Measurements from ENCODE around the gene WBP4. TPM values are rescaled to one million over a fixed set of nuclear protein-coding genes. Genes with fewer than 3 reads are reported as not detected.

The WBP4 gene
- total and polyA plus RNA-seq, 2 of the 13 experiments (the other 11 are each of a cell fraction or from before 2014, with no cell fraction given) = 6.7 to 11.7 TPM

- TF ChIP-seq ZNF800 (CRISPR knock-in tag; IDR thresholded peaks at IDR 0.05) = peak; percentile 44; the same call in 1 of the 2 replicates
- peak; percentile 37; the same call in 1 of the 2 replicates for TF ChIP-seq KLF9 (CRISPR knock-in tag; IDR thresholded peaks at IDR 0.05; ENCODE audit: low read depth)
- TF ChIP-seq MIER3 (CRISPR knock-in tag; IDR thresholded peaks at IDR 0.05; ENCODE audit: borderline replicate concordance) = peak; percentile 57; the same call in 1 of the 2 replicates
- peak; percentile 30; the same call in 1 of the 2 replicates for TF ChIP-seq NCOA2 (CRISPR knock-in tag; IDR thresholded peaks at IDR 0.05)
- TF ChIP-seq CHD4 (IDR thresholded peaks at IDR 0.05; ENCODE audit: borderline replicate concordance, low read length) = no peak
- 0 out of 2 replicates have a peak, but pooled peaks have one; percentile 46 for TF ChIP-seq U2AF2 (IDR thresholded peaks at IDR 0.05; ENCODE audit: low read depth, low read length)
- no peak for TF ChIP-seq NONO (IDR thresholded peaks at IDR 0.05)
- TF ChIP-seq NONO (CRISPR knock-in tag; conservative IDR thresholded peaks at IDR 0.05) = peak; percentile 30; the same call in 1 of the 2 replicates
- TF ChIP-seq ETV5 (CRISPR knock-in tag; IDR thresholded peaks at IDR 0.05; ENCODE audit: borderline replicate concordance) = peak; percentile 75
- no peak for TF ChIP-seq DBP (CRISPR knock-in tag; IDR thresholded peaks at IDR 0.05; ENCODE audit: not compliant biosample characterization)
- no peak; the same call in 1 of the 2 replicates for TF ChIP-seq SIN3A (IDR thresholded peaks at IDR 0.05; ENCODE audit: borderline replicate concordance, low read depth, low read length)
- peak; percentile 12; the same call in 1 of the 2 replicates for TF ChIP-seq MTF2 (CRISPR knock-in tag; IDR thresholded peaks at IDR 0.05; ENCODE audit: borderline replicate concordance)
- no peak for TF ChIP-seq ZBTB33 (CRISPR knock-in tag; IDR thresholded peaks at IDR 0.05)
- TF ChIP-seq ZNF33A (CRISPR knock-in tag; IDR thresholded peaks at IDR 0.05; ENCODE audit: borderline replicate concordance) = no peak
- peak; percentile 46; the same call in 1 of the 2 replicates for TF ChIP-seq ZNF567 (CRISPR knock-in tag; IDR thresholded peaks at IDR 0.05; ENCODE audit: borderline replicate concordance)
- peak; percentile 73 for TF ChIP-seq XRCC5 (optimal IDR thresholded peaks at IDR 0.05; ENCODE audit: low read length)
- TF ChIP-seq JDP2 (CRISPR knock-in tag; IDR thresholded peaks at IDR 0.05; ENCODE audit: borderline replicate concordance) = 0 out of 2 replicates have a peak, but pooled peaks have one; percentile 23
- no peak for TF ChIP-seq FOXP1 (IDR thresholded peaks at IDR 0.05)
- TF ChIP-seq FOXP1 (CRISPR knock-in tag; IDR thresholded peaks at IDR 0.05) = no peak
- peak; percentile 90 for TF ChIP-seq ZNF687 (CRISPR knock-in tag; IDR thresholded peaks at IDR 0.05)
- no peak for TF ChIP-seq ARHGAP35 (CRISPR knock-in tag; IDR thresholded peaks at IDR 0.05; ENCODE audit: borderline replicate concordance)
Measured at GRCh38 chr13:41060082-41060723, 1.1 kb upstream of the WBP4 start (continued).

All from HepG2 (cell line).